GM19023 (cell line): ENCODE results near the gene SLC17A9.
"Not testable (repeated sequence)": the region's sequence is repeated elsewhere in the genome, so short reads cannot be mapped to it uniquely, and the experiment has no call there.

ENCODE experiments used
- ATAC-seq: cut with Tn5 transposase; IDR thresholded peaks from one replicate; pipeline ENCODE4 v1.9.1; 2021; ENCODE audit warnings: mild to moderate bottlenecking, moderate library complexity; ENCODE audit not compliant: unreplicated experiment

Gene SLC17A9

GRCh38 chr20:62920039-62920645 lies 32.4 kb upstream of the SLC17A9 start:
- ATAC-seq: no peak

DNA sequence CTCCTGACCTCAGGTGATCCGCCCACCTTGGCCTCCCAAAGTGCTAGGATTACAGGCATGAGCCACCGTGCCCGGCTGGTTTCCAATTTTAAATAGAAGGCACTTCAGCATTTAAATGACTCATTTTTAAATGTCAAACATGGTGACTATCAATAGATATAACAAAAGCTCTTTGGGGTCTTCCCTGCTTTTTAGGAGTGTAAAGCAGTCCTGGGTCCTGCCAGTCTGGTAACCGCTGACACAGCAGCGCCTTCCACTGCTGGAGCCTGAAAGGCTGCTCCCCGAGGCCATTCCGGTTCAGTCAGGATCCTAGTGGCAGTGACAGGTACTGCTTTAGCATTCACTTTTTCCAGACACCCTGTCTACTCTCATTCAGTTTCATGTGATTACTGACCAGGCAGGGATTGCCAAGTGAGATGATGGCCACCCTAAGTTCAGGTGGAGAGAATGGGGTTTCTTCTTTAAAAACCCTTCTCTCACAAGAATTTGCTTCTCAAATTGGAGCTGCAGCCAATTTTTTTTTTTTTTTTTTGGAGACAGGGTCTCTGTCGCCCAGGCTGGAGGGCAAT lies 31.3 kb upstream of the SLC17A9 start:
- no peak for ATAC-seq

- ATAC-seq: no peak
Measured at GRCh38 chr20:62922451-62922921, 30.0 kb upstream of the SLC17A9 start.

- not testable (repeated sequence) for ATAC-seq
Measured at GRCh38 chr20:62923059-62923668, 29.3 kb upstream of the SLC17A9 start.

- ATAC-seq: no peak
Measured at GRCh38 chr20:62923669-62924441, 28.7 kb upstream of the SLC17A9 start.

GRCh38 chr20:62924442-62925075 lies 27.9 kb upstream of the SLC17A9 start:
- no peak for ATAC-seq

DNA sequence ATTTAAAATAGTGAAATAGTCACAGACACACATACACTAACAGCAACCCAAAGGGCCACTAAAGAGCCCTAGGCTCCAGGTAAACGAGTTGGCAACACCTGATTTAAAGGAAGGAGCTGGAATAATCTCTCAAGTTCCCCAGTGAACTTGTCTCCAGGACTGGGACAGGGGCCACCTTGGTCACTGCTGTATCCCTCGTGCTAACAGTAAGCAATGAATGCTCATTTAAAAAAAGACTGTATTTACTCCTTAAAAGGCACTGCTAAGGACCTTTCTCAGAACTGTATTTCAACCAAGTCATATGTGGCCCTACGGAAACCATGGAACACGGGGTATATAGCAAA lies 27.5 kb upstream of the SLC17A9 start:
- ATAC-seq: no peak

GRCh38 chr20:62925420-62926228 lies 26.9 kb upstream of the SLC17A9 start:
- peak; percentile 21 for ATAC-seq

- peak; percentile 73 for ATAC-seq
Measured at GRCh38 chr20:62926229-62927127, 26.0 kb upstream of the SLC17A9 start, which contains the start of gene DIDO1. DIDO1 (minus strand) TSS chr20:62926505.

DNA sequence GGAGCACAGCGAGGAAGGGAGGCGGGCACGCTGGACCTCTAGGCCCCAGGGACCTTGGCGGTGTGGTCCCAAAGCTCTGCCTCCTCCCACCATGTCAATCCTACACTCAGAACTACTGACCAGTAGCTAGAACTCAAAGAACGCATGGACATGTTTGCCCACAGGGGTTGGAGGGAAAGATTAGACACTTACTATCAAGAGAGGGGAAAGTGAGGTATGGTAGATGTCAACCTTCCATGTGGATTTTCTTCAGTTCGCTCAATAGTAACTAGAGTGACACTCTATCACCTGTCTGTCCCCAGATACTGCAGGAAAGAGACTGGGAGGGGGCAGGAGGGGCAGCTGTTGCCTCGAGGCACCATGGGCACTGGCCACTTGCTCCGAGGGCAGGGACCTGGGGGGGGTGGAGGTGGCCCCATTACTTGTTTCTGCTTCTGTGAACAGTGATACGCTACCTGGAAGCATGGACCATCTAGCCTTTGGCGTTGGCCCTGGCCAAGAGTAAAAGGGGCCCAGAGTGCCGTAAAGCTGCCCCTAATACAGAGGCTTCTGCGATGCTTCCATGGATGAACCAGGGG lies 25.3 kb upstream of the SLC17A9 start:
- no peak for ATAC-seq

DNA sequence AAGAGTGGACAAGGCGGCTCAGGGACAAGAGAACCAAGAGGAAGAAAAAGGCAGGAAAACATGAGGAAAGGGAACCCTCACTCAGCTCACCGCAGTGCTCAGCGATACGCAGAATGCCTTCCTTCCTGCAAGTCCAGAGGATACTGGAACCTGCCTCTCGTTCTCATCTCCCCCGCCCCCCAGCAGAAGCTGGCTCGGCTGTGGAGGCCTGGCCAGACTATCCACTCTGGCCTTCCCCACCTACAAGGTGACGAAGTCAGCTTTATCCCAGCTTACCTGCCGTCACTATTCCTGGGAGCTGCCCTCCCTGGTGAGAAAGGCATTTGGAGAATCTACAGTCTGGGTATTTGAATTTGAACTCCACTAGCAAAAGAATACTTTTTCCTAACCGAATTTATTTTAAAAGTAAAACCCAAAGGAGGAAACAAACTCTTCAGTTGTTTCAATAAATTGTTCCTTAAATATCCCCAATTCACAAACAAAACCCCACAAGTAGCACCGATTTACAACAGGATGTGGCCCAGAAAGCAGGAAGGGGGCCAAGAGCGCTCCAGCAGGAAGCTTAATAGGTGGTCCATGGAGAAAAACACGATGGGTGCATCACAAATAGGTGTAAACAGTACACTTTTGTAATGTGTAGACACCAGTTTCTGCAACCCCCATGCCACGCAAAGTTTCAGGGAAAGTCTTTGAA lies 24.1 kb upstream of the SLC17A9 start:
- ATAC-seq: no peak

- no peak for ATAC-seq
Measured at GRCh38 chr20:62929051-62929538, 23.4 kb upstream of the SLC17A9 start.

DNA sequence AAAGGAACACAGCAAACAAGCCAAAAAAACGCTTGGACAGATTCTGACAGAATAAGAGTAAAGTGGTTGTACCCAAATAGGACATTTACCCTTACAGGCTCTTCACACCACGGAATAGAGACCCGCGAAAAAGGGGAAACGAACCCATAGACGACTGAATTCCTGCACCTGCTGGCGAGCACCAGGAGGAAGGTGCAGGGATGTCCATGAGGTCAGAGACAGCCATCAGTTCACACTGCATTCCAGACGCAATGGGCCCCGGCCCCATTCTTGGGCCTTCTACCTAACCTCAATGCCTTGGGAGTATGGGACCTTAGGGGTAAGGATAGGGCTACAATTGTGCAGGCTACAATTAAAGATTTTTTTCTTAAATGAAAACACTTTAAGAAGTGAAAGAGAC lies 21.0 kb upstream of the SLC17A9 start:
- no peak for ATAC-seq

- no peak for ATAC-seq
Measured at GRCh38 chr20:62933966-62934365, 18.5 kb upstream of the SLC17A9 start.

GRCh38 chr20:62935204-62935967 lies 17.1 kb upstream of the SLC17A9 start:
- ATAC-seq: no peak

- no peak for ATAC-seq
Measured at GRCh38 chr20:62935968-62936585, 16.4 kb upstream of the SLC17A9 start.
